Liver (tissue), 9 donors: Measurements from ENCODE around the gene THOC1. TPM values are rescaled to one million over a fixed set of nuclear protein-coding genes. Genes with fewer than 3 reads are reported as not detected.

Source experiments
- DNase-seq: peaks from one replicate; pipeline ENCODE4 v3.0.0-alpha.2; 2017; ENCODE audit warnings: low spot score
- H3K27ac ChIP-seq, 2 donors: one replicate each; pipeline ENCODE4 v1.7.0; 2013; ENCODE audit warnings: inconsistent platforms in 2 of 2, low read length in 2 of 2, control low read depth in 1 of 2, low read depth in 1 of 2, mild to moderate bottlenecking in 1 of 2
- H3K27me3 ChIP-seq, 4 donors: one replicate each; pipeline versions ENCODE4 v1.6.1 to v1.7.0; 2013; ENCODE audit warnings: low read length in 3 of 4, inconsistent platforms in 1 of 4, mild to moderate bottlenecking in 1 of 4, moderate library complexity in 1 of 4; ENCODE audit not compliant: control insufficient read depth in 4 of 4, insufficient read depth in 4 of 4
- H3K36me3 ChIP-seq, 4 donors: one replicate each; pipeline versions ENCODE4 v1.6.1 to v1.7.0; 2013; ENCODE audit warnings: low read length in 3 of 4, mild to moderate bottlenecking in 3 of 4, low read depth in 1 of 4, moderate library complexity in 1 of 4; ENCODE audit not compliant: control insufficient read depth in 4 of 4, insufficient read depth in 3 of 4
- H3K4me1 ChIP-seq, 4 donors: one replicate each; pipeline versions ENCODE4 v1.6.1 to v1.7.0; 2013; ENCODE audit warnings: low read length in 3 of 4, mild to moderate bottlenecking in 3 of 4, moderate library complexity in 1 of 4; ENCODE audit not compliant: control insufficient read depth in 4 of 4, insufficient read depth in 4 of 4
- H3K4me3 ChIP-seq, 3 donors: one replicate each; pipeline versions ENCODE4 v1.6.1 to v1.7.0; 2013; ENCODE audit warnings: low read length in 3 of 3, control low read depth in 1 of 3, low read depth in 1 of 3, mild to moderate bottlenecking in 1 of 3
- H3K9ac ChIP-seq, 2 donors: one replicate each; pipeline ENCODE4 v1.7.0; 2013; ENCODE audit warnings: low read length in 2 of 2, mild to moderate bottlenecking in 2 of 2, moderate library complexity in 2 of 2, control low read depth in 1 of 2, low read depth in 1 of 2
- H3K9me3 ChIP-seq, 4 donors: one replicate each; pipeline versions ENCODE4 v1.6.1 to v1.7.0; 2013; ENCODE audit warnings: low read length in 3 of 4; ENCODE audit not compliant: control insufficient read depth in 4 of 4
- FOXA1 ChIP-seq: IDR thresholded peaks from 2 replicates; pipeline ENCODE4 v1.6.1; 2016; ENCODE audit warnings: antibody characterized with exemption
- GABPA ChIP-seq, 2 donors: IDR thresholded peaks in 1 of 2; conservative IDR thresholded peaks in 1 of 2; 2 replicates each; pipeline ENCODE4 v1.6.1; 2016; ENCODE audit warnings: antibody characterized with exemption in 2 of 2, mild to moderate bottlenecking in 1 of 2, moderate library complexity in 1 of 2
- HNF4A ChIP-seq, 2 donors: conservative IDR thresholded peaks; 2 replicates each; pipeline ENCODE4 v1.6.1; 2016; ENCODE audit warnings: antibody characterized with exemption in 2 of 2, mild to moderate bottlenecking in 2 of 2
- JUND ChIP-seq, 2 donors: IDR thresholded peaks; 2 replicates each; pipeline ENCODE4 v1.6.1; 2016; ENCODE audit warnings: antibody characterized with exemption in 2 of 2
- NR2F2 ChIP-seq: IDR thresholded peaks from 2 replicates; pipeline ENCODE4 v1.6.1; 2016; ENCODE audit warnings: antibody characterized with exemption
- RAD21 ChIP-seq, 2 donors: IDR thresholded peaks; 2 replicates each; pipeline ENCODE4 v1.6.1; 2016; ENCODE audit warnings: antibody characterized with exemption in 2 of 2, mild to moderate bottlenecking in 2 of 2
- RXRA ChIP-seq, 2 donors: IDR thresholded peaks; 2 replicates each; pipeline ENCODE4 v1.6.1; 2017 to 2018; ENCODE audit warnings: antibody characterized with exemption in 2 of 2, mild to moderate bottlenecking in 1 of 2
- SP1 ChIP-seq: IDR thresholded peaks from 2 replicates; pipeline ENCODE4 v1.6.1; 2018; ENCODE audit warnings: antibody characterized with exemption, mild to moderate bottlenecking
- TAF1 ChIP-seq: conservative IDR thresholded peaks from 2 replicates; pipeline ENCODE4 v1.6.1; 2016; ENCODE audit warnings: antibody characterized with exemption, mild to moderate bottlenecking
- WGBS: extraction: QIAGEN DNeasy Blood & Tissue Kit; methylation state at CpG from one replicate; pipeline ENCODE4 v1.1.7; 2013; 5-methylcytosine and 5-hydroxymethylcytosine counted together
- polyA plus RNA-seq, 2 donors: library from polyadenylated mRNA; stranded (reverse) in 1 of 2; unstranded in 1 of 2; fragments of 200-250 nt in 1 of 2; fragments of >200 nt in 1 of 2; fragmentation: Nextera tagmentation in 1 of 2; extraction: Ambion mirVana in 1 of 2; gene quantifications; one replicate each; pipeline versions ENCODE4 v1.2.1 to v1.2.3, GENCODE V29; 2013 to 2015
- total RNA-seq, 2 donors: library from RNA; depleted of rRNA; stranded (reverse); fragments of >200 nt; gene quantifications; one replicate each; pipeline ENCODE4 v1.2.3, GENCODE V29; 2014
- TF ChIP-seq, protein P1 (sequence below): IDR thresholded peaks from 2 replicates; pipeline ENCODE4 v1.6.1; 2016; ENCODE audit warnings: antibody characterized with exemption, mild to moderate bottlenecking
- TF ChIP-seq, protein P2 (sequence below): IDR thresholded peaks from 2 replicates; pipeline ENCODE4 v1.6.1; 2016; ENCODE audit warnings: antibody characterized with exemption
- TF ChIP-seq, protein P3 (sequence below): fragments of 150-350 bp; IDR thresholded peaks from 2 replicates; pipeline ENCODE4 v1.5.1; 2017; ENCODE audit warnings: improper control_type of control experiment, low read depth, low read length; ENCODE audit not compliant: missing input control
- TF ChIP-seq, protein P4 (sequence below): IDR thresholded peaks from 2 replicates; pipeline ENCODE4 v1.6.1; 2016; ENCODE audit warnings: antibody characterized with exemption
- donor health status: healthy.
- donor health status: healthy.
- donor health status: healthy.
- donor health status: healthy.
- donor health status: healthy.

Gene THOC1
- total and polyA plus RNA-seq, 4 donors: 5.2 to 30.5 (median 22.0) TPM

DNA sequence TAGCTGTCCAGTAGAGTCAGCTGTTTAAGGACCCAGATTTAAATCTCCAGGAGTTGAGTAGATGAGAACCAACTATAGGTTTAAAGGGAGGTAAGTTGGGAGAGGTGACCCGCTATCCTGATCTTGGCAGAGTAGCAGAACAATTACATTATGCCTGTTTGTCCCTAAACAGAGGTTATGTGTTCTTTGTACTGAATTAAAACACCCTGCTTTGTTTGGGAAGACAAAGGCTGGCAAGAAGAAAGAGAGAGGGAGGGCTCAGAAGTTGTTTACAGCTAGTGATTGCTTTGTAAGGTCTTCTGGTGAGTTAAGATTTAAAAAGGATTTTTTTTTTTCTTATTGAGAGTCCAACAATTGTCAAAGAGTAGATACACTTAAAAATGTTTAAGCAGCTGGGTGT lies 72.2 kb downstream of the THOC1 start:
- WGBS: 100% methylated on average over 1 of the region's 1 CpG
- peaks cover 2 to 28% (median 16%) of the 10 kb centered on the region in 4 donors for H3K36me3 ChIP-seq
- no peak for DNase-seq
- H3K9me3 ChIP-seq: no peaks in the 10 kb centered on the region
- peaks cover 0 to 8% (median 0%) of the 10 kb centered on the region in 4 donors for H3K4me1 ChIP-seq
- no peak overlapping the region for H3K9ac ChIP-seq
- H3K27me3 ChIP-seq: no peaks in the 10 kb centered on the region
- no peak for TF ChIP-seq RAD21 (IDR thresholded peaks at IDR 0.05)
- no peak overlapping the region for H3K4me3 ChIP-seq
- no peak overlapping the region for H3K27ac ChIP-seq

DNA sequence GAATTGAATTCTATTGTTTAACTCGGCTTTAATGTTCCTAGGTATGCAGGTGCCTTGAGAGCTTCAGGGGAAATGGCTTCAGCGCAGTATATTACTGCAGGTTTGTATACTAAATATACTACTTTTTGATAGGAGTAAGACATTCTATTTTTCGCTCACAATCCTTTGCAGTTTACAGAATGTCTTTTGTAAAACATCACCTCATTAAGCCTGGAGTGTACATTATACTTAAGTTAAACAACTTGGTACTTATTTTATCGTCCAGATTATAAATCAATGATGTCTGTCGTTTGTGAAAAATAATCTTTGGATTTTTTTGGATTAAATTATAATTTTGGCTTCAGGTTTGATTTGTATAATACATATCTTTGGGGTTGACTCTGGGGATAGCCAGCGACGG lies 75.0 kb downstream of the THOC1 start:
- DNase-seq: no peak
- no peak overlapping the region for H3K27ac ChIP-seq
- H3K36me3 ChIP-seq: peaks cover 0 to 7% (median 2%) of the 10 kb centered on the region in 4 donors
- TF ChIP-seq, protein P1, sequence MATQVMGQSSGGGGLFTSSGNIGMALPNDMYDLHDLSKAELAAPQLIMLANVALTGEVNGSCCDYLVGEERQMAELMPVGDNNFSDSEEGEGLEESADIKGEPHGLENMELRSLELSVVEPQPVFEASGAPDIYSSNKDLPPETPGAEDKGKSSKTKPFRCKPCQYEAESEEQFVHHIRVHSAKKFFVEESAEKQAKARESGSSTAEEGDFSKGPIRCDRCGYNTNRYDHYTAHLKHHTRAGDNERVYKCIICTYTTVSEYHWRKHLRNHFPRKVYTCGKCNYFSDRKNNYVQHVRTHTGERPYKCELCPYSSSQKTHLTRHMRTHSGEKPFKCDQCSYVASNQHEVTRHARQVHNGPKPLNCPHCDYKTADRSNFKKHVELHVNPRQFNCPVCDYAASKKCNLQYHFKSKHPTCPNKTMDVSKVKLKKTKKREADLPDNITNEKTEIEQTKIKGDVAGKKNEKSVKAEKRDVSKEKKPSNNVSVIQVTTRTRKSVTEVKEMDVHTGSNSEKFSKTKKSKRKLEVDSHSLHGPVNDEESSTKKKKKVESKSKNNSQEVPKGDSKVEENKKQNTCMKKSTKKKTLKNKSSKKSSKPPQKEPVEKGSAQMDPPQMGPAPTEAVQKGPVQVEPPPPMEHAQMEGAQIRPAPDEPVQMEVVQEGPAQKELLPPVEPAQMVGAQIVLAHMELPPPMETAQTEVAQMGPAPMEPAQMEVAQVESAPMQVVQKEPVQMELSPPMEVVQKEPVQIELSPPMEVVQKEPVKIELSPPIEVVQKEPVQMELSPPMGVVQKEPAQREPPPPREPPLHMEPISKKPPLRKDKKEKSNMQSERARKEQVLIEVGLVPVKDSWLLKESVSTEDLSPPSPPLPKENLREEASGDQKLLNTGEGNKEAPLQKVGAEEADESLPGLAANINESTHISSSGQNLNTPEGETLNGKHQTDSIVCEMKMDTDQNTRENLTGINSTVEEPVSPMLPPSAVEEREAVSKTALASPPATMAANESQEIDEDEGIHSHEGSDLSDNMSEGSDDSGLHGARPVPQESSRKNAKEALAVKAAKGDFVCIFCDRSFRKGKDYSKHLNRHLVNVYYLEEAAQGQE: no peak
- no peak for TF ChIP-seq SP1
- H3K27me3 ChIP-seq: no peaks in the 10 kb centered on the region
- no peak overlapping the region for H3K4me3 ChIP-seq
- no peaks in the 10 kb centered on the region for H3K9me3 ChIP-seq
- H3K9ac ChIP-seq: no peak overlapping the region
- peaks cover 0 to 8% (median 0%) of the 10 kb centered on the region in 4 donors for H3K4me1 ChIP-seq
- WGBS: 96% methylated on average over 7 of the region's 7 CpGs

DNA sequence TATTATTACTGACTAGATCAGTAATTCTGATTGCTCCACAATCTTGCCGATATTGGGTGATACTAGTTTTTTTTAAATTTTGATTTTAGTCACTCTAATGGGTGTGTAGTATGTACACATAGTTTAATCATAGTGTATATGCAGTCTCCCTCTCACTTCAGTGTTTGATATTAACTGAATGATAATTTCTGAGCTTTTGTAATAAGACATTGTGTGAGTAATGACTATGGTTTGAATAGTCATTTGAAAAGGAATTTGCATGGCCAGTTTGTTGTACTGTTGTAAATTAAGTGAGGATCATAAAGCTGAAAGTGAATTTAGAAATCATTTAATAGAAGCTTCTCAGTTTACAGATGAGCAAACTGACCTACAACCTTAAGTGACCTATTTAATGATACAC lies 76.1 kb downstream of the THOC1 start:
- no peak overlapping the region for H3K4me3 ChIP-seq
- H3K9me3 ChIP-seq: no peaks in the 10 kb centered on the region
- no peak for DNase-seq
- no peaks in the 10 kb centered on the region for H3K27me3 ChIP-seq
- no peak overlapping the region for H3K9ac ChIP-seq
- peaks cover 0 to 8% (median 0%) of the 10 kb centered on the region in 4 donors for H3K4me1 ChIP-seq
- TF ChIP-seq, protein P2, sequence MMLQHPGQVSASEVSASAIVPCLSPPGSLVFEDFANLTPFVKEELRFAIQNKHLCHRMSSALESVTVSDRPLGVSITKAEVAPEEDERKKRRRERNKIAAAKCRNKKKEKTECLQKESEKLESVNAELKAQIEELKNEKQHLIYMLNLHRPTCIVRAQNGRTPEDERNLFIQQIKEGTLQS: no peak
- 91% methylated on average over 1 of the region's 1 CpG for WGBS
- H3K27ac ChIP-seq: no peak overlapping the region
- H3K36me3 ChIP-seq: peaks cover 0 to 2% (median under 1%) of the 10 kb centered on the region in 4 donors

DNA sequence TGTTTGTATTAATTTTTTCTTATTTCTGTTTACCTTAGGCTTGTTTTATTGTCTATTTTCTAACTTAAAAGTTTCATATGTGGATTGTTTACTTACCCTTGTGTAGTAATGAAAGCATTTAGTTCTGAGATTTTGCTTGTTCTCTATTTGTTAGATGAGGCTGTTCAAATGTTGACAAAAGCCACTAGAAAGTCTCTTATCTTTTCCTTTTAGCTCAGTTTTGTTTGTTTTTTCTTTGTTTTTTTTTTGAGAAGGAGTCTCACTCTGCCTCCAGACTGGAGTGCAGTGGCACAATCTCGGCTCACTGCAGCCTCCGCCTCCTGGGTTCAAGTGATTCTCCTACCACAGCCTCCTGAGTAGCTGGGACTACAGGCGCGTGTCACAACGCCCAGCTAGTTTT lies 78.6 kb downstream of the THOC1 start:
- no peak overlapping the region for H3K27ac ChIP-seq
- no peaks in the 10 kb centered on the region for H3K27me3 ChIP-seq
- peaks cover 0 to 8% (median 0%) of the 10 kb centered on the region in 4 donors for H3K4me1 ChIP-seq
- no peak for DNase-seq
- peaks cover 0 to 4% (median 1%) of the 10 kb centered on the region in 4 donors for H3K36me3 ChIP-seq
- WGBS: 84% methylated on average over 5 of the region's 5 CpGs
- no peaks in the 10 kb centered on the region for H3K9me3 ChIP-seq
- H3K4me3 ChIP-seq: no peak overlapping the region
- H3K9ac ChIP-seq: no peak overlapping the region
- no peak for TF ChIP-seq GABPA (IDR thresholded peaks at IDR 0.05 in 1 of 2, conservative IDR thresholded peaks at IDR 0.05 in 1 of 2)
- TF ChIP-seq, protein P1: no peak
- TF ChIP-seq FOXA1: no peak
- TF ChIP-seq RAD21 (IDR thresholded peaks at IDR 0.05): no peak
- TF ChIP-seq TAF1: no peak
- TF ChIP-seq NR2F2: no peak
- TF ChIP-seq, protein P3, sequence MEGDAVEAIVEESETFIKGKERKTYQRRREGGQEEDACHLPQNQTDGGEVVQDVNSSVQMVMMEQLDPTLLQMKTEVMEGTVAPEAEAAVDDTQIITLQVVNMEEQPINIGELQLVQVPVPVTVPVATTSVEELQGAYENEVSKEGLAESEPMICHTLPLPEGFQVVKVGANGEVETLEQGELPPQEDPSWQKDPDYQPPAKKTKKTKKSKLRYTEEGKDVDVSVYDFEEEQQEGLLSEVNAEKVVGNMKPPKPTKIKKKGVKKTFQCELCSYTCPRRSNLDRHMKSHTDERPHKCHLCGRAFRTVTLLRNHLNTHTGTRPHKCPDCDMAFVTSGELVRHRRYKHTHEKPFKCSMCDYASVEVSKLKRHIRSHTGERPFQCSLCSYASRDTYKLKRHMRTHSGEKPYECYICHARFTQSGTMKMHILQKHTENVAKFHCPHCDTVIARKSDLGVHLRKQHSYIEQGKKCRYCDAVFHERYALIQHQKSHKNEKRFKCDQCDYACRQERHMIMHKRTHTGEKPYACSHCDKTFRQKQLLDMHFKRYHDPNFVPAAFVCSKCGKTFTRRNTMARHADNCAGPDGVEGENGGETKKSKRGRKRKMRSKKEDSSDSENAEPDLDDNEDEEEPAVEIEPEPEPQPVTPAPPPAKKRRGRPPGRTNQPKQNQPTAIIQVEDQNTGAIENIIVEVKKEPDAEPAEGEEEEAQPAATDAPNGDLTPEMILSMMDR: no peak
- TF ChIP-seq, protein P4, sequence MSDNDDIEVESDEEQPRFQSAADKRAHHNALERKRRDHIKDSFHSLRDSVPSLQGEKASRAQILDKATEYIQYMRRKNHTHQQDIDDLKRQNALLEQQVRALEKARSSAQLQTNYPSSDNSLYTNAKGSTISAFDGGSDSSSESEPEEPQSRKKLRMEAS: no peak
- no peak for TF ChIP-seq HNF4A (conservative IDR thresholded peaks at IDR 0.05)
- TF ChIP-seq JUND (IDR thresholded peaks at IDR 0.05): no peak
- no peak for TF ChIP-seq SP1
- TF ChIP-seq RXRA (IDR thresholded peaks at IDR 0.05): no peak
